NOMO-1 (cell line): ENCODE data around the gene RNU1-3.
"Not testable (repeated sequence)": the region's sequence is repeated elsewhere in the genome, so short reads cannot be mapped to it uniquely, and the experiment has no call there.

Source experiments
- DNase-seq, 2 experiments: peaks; one replicate each; lab custom pipeline; 2025; ENCODE audit not compliant: unreplicated experiment in 2 of 2; lab: John Stamatoyannopoulos, UW

RNU1-3 gene

DNA sequence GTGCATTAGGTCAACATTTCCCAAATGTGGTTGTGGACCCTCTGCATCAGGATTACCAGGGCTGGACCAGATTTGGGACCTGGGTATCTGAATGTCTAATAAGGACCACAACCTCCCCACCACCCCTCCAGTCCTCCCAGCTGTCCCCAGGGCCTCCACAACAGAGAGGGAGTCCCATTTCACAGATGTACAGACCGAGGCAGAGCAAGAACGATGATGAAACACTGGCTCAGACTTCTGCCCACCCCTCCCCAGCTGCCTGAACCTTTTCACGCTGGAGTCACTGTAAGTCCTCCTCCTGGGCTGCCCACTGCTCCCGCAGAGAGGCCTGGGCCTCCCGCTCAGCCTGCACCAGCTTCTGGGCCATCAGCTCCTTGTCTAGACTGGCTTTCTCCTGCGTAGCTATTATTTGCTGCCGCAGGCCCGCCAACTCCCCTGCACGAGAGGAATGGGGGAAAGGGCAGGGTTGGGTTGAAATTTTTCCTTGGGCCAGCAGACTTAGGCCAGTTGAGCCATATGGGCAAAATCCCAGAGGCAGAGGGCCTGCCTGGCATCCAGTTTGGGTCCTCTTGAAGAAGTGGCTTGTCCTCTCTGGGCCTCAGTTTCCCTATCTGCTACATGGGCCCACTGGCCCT, 45.0 kb downstream of the RNU1-3 start:
- not testable (repeated sequence) for DNase-seq

DNA sequence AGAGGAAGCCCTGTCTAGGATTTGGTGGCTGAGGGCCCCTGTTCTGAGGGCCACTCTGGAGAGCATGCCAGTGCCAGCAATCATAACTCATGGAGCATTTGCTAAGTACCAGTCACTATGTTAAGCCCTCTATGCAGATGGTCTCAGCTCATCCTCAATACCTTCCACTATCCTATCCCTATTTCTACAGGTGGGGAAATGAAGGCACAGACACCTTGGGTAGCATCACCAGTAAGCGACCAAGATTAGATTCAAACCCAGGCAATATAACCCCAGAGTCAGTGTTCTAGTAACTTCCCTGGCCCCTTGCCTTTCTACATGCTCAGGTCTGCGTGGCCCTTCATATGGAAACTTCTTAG, 45.5 kb downstream of the RNU1-3 start:
- no peak for DNase-seq

DNA sequence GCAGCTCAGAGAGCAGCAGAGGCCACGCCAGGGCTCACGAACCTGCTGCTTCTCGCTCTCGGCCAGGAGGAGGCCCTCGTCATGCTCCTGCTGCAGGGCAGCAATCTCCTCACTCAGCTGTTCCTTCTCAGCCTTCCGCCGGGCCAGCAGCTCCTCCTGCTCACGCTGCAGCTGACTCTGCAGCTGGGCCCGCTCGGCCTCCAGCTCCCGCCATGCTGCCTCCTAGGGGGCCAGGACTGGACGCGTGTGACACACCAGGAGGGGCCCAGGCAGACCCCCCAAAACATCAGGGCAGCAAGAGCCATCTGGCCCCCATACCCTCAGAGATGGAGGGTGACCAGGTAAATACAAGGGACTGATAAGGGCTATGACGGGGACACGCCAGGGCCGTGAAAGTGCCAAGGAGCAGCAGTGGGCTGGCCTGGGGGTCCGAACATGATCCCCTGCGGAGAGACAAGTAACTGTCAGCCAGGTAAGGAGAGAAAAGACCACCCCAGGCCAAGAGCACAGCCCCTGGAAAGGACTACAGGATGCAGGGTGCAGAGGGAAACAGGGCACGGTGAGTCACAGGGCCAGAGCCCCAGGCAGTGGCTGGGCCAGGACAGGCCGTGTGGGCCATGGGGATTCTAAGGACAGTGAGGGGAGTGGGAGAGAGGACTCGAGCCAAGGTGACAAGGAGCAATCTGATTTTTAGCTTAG, 46.8 kb downstream of the RNU1-3 start:
- DNase-seq, result not testable (repeated sequence)

DNA sequence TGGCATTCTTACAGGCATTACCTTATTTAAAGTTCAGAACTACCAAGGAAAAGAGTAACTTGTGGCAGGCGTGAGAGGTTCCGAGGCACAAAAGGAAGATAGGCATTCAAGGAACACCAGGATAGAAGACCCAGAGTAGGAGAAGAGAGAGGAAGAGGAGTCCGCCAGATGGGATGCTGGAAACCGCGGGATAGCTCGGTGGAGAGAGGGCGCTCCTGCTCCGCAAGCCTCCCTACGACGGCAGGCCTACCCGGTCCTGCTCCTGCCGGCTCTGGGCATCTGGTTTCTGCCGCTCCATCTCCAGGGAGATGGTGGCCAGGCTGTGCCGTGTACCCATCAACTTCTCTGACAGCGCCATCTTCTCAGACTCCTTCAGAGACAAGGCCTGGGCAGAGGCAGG, 48.0 kb downstream of the RNU1-3 start:
- DNase-seq, result no peak

DNA sequence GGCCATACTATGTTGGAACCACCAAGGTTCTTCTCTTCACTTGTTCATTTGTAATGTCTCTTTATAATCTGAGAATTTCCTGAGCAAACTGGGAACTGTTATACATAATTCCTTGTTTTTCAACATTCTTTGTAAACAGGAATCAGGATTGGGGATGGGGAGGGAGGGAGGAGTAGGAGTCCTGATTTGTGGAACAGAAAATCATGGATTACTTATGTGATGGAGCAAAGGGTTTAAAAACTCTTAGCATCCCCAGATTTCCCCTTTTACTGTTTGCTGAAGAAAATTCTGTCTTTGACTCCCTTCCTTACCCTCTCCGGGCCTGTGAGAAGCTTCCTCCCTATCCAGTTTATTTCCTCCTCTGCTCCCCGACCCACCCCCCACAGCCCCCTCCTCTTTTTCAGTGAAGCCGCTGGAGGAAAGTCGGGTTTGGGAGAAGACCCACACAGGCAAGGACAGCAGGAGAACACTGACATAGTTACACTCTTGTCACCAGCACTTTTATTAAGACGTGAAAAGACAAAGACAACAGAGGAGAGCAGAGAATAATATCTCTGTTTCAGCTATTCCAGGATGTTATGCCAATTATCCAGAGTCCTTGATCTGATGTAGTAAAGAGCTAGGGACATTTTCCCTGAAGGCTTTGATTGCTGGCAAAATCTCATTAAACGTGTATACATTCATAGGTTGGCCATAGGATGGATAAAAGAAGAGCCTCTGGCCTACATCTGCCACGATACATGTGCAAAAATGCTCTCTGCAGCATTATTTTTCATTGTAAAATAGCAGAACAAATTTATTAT, 48.8 kb downstream of the RNU1-3 start:
- no peak for DNase-seq

DNA sequence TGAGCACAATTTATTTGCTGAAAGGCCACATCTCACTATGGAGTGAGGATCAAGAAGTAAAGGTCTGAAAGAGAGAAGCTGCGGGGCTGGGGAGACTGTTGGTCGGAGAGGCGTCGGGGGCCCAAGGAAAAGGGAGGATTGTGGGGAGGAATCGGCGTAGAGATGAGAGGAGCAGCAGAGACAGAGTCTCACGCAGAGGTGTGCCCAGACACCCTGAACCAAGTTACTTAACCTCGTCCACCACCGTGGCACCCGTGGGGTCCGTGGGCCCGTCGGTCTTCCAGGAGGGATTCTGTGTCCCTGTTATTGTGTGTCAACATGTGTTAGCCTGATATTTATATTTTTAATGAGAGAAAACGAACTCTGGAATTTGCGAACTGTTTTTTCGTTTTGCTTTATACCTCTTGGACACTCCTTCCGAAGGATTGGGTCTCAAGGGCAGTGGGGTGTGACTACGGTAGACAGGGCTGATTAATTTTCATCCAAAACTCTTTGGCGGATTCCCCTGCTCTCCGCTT, 49.6 kb downstream of the RNU1-3 start:
- no peak for DNase-seq
